ENCODE results near the gene GET3. TPM values are rescaled to one million over a fixed set of nuclear protein-coding genes. Genes with fewer than 3 reads are reported as not detected.

Gene GET3
- polyA plus RNA-seq, 3 donors = 97.5 to 122 (median 108) TPM

GRCh38 chr19:12689581-12690216, 47.6 kb upstream of the GET3 start:
- H3K9ac ChIP-seq (ENCODE audit: insufficient read depth, low read length, poor library complexity, severe bottlenecking) = no peak overlapping the region
- no peaks in the 10 kb centered on the region for H3K27me3 ChIP-seq (ENCODE audit: control insufficient read depth in 2 of 2, insufficient read depth in 2 of 2, low read length in 2 of 2)
- H3K27ac ChIP-seq (ENCODE audit: low read depth in 1 of 2, low read length in 2 of 2) = no peak overlapping the region
- no peak overlapping the region for H2AFZ ChIP-seq (ENCODE audit: insufficient read depth, low read depth, low read length, poor library complexity, severe bottlenecking)
- H4K20me1 ChIP-seq (ENCODE audit: insufficient read depth, low read length) = no peaks in the 10 kb centered on the region
- no peak for TF ChIP-seq CTCF (IDR thresholded peaks at IDR 0.05)
- H3K4me3 Mint-ChIP-seq = no peak overlapping the region
- H3K9me3 Mint-ChIP-seq = no peaks in the 10 kb centered on the region
- H3K4me2 ChIP-seq (replicated peaks; ENCODE audit: extremely low read depth, low read length, poor library complexity, severe bottlenecking) = no peak overlapping the region
- intact Hi-C loops (cut with micrococcal nuclease) = no loop called here
- H3K4me1 Mint-ChIP-seq = peaks cover 8% of the 10 kb centered on the region
- no peaks in the 10 kb centered on the region for H3K4me1 ChIP-seq (ENCODE audit: control insufficient read depth in 1 of 2, insufficient read depth in 2 of 2, low read length in 2 of 2)
- no peaks in the 10 kb centered on the region for H3K79me2 ChIP-seq (ENCODE audit: insufficient read depth, low read length)
- peaks cover 0 to 2% of the 10 kb centered on the region in 2 donors for H3K36me3 ChIP-seq (replicated peaks in 1 of 2; ENCODE audit: control insufficient read depth in 1 of 2, insufficient read depth in 2 of 2, low read length in 2 of 2)
- no peak overlapping the region for H3K4me3 ChIP-seq (replicated peaks in 1 of 3; ENCODE audit: low read depth in 2 of 3, low read length in 3 of 3)
- no peaks in the 10 kb centered on the region for H3K9me3 ChIP-seq (replicated peaks in 1 of 2; ENCODE audit: control insufficient read depth in 1 of 2, insufficient read depth in 1 of 2, low read length in 2 of 2)
- 33% methylated on average over 18 of the region's 26 CpGs for WGBS (ENCODE audit: insufficient coverage)
- H3K27me3 Mint-ChIP-seq (ENCODE audit: low read depth in 3 of 3) = peaks cover 0 to 1% (median 0%) of the 10 kb centered on the region in 3 donors
- no peak overlapping the region for H3K27ac Mint-ChIP-seq
- DNase-seq = no peak
- H3K36me3 Mint-ChIP-seq = no peaks in the 10 kb centered on the region

GRCh38 chr19:12692960-12693359, 44.3 kb upstream of the GET3 start:
- H4K20me1 ChIP-seq (ENCODE audit: insufficient read depth, low read length) = no peaks in the 10 kb centered on the region
- intact Hi-C loops (cut with micrococcal nuclease) = no loop called here

More at GRCh38 chr19:12692960-12693359, 44.3 kb upstream of the GET3 start:
- Histone ChIP-seq H3K9ac (ENCODE audit: insufficient read depth, low read length, poor library complexity, severe bottlenecking) (no peak overlapping the region), H3K27me3 (ENCODE audit: control insufficient read depth in 2 of 2, insufficient read depth in 2 of 2, low read length in 2 of 2) (no peaks in the 10 kb centered on the region), H3K4me3 (replicated peaks in 1 of 3; ENCODE audit: low read depth in 2 of 3, low read length in 3 of 3) (no peak overlapping the region), H3K4me2 (replicated peaks; ENCODE audit: extremely low read depth, low read length, poor library complexity, severe bottlenecking) (no peak overlapping the region), H3K27ac (ENCODE audit: low read depth in 1 of 2, low read length in 2 of 2) (no peak overlapping the region), H3K9me3 (replicated peaks in 1 of 2; ENCODE audit: control insufficient read depth in 1 of 2, insufficient read depth in 1 of 2, low read length in 2 of 2) (no peaks in the 10 kb centered on the region), H2AFZ (ENCODE audit: insufficient read depth, low read depth, low read length, poor library complexity, severe bottlenecking) (no peak overlapping the region), H3K36me3 (replicated peaks in 1 of 2; ENCODE audit: control insufficient read depth in 1 of 2, insufficient read depth in 2 of 2, low read length in 2 of 2) (peaks cover 0 to under 1% of the 10 kb centered on the region in 2 donors), H3K4me1 (ENCODE audit: control insufficient read depth in 1 of 2, insufficient read depth in 2 of 2, low read length in 2 of 2) (peaks cover 22 to 24% of the 10 kb centered on the region in 2 donors), H3K79me2 (ENCODE audit: insufficient read depth, low read length) (no peaks in the 10 kb centered on the region)
- Mint-ChIP-seq H3K4me1 (peaks cover 17% of the 10 kb centered on the region), H3K36me3 (no peaks in the 10 kb centered on the region), H3K4me3 (no peak overlapping the region), H3K27me3 (ENCODE audit: low read depth in 3 of 3) (peaks cover 0 to 1% (median 0%) of the 10 kb centered on the region in 3 donors), H3K9me3 (no peaks in the 10 kb centered on the region), H3K27ac (no peak overlapping the region)
- 91% methylated on average over 5 of the region's 5 CpGs for WGBS (ENCODE audit: insufficient coverage)
- TF ChIP-seq CTCF (IDR thresholded peaks at IDR 0.05) = no peak
- DNase-seq = no peak
